ENCODE measurements around the gene MRPL24. TPM values are rescaled to one million over a fixed set of nuclear protein-coding genes. Genes with fewer than 3 reads are reported as not detected.

MRPL24 gene
- total RNA-seq, 4 donors from 2014 or later, result 54.9 to 121 (median 102) TPM

- Histone ChIP-seq H3K36me3 (peaks cover 3 to 15% of the 10 kb centered on the region in 2 donors), H3K27ac (no peak overlapping the region), H3K4me1 (no peaks in the 10 kb centered on the region), H3K27me3 (no peaks in the 10 kb centered on the region), H3K9me3 (no peaks in the 10 kb centered on the region), H3K4me3 (no peak overlapping the region)
- no peak for DNase-seq
- intact Hi-C loops (cut with DNase I; ENCODE audit: low total_unique reads) (no loop called here), in situ Hi-C loops (cut with MboI; ENCODE audit: low sequenced_read_pairs in 4 of 4) (loop anchor here in 2 of 4 donors (10.0 to 25.0 kb wide), 2 partner anchors 145 to 167 kb away; partner anchors contain the start of genes INSRR (in 1 of the 2) and NTRK1 (in 1 of the 2))
- no peak for ATAC-seq
- TF ChIP-seq POLR2A (IDR thresholded peaks at IDR 0.05), result no peak
- TF ChIP-seq, protein P1, sequence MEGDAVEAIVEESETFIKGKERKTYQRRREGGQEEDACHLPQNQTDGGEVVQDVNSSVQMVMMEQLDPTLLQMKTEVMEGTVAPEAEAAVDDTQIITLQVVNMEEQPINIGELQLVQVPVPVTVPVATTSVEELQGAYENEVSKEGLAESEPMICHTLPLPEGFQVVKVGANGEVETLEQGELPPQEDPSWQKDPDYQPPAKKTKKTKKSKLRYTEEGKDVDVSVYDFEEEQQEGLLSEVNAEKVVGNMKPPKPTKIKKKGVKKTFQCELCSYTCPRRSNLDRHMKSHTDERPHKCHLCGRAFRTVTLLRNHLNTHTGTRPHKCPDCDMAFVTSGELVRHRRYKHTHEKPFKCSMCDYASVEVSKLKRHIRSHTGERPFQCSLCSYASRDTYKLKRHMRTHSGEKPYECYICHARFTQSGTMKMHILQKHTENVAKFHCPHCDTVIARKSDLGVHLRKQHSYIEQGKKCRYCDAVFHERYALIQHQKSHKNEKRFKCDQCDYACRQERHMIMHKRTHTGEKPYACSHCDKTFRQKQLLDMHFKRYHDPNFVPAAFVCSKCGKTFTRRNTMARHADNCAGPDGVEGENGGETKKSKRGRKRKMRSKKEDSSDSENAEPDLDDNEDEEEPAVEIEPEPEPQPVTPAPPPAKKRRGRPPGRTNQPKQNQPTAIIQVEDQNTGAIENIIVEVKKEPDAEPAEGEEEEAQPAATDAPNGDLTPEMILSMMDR (IDR thresholded peaks at IDR 0.05 in 4 of 5, conservative IDR thresholded peaks at IDR 0.05 in 1 of 5), result no peak
These were observed 23.5 kb downstream of the MRPL24 start for GRCh38 chr1:156717351-156717750.

DNA sequence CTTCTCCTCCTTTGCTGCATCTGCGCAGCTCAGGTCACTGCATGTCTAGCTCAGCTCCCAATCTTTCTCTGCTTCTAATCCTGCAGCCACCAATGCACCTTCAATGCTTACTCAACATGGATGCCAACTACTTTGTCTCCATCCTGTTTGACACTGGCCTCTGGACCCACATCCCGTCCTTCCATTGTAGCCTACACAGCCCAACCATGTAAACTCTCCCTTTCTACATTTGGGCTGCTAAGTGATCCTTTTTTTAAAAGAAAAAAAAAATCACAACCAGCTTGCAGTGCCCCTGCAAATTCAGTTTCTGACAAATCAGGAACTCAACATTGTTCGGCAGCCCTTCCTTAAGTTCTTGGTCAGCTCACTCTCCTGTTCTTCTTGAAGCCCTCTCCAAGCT is 26.1 kb downstream of the MRPL24 start:
- TF ChIP-seq, protein P1 (IDR thresholded peaks at IDR 0.05 in 4 of 5, conservative IDR thresholded peaks at IDR 0.05 in 1 of 5), result no peak
- no peak for TF ChIP-seq POLR2A (IDR thresholded peaks at IDR 0.05)
- intact Hi-C loops (cut with DNase I; ENCODE audit: low total_unique reads), result no loop called here
- Histone ChIP-seq H3K4me3 (no peak overlapping the region), H3K27ac (no peak overlapping the region), H3K27me3 (no peaks in the 10 kb centered on the region), H3K36me3 (no peaks in the 10 kb centered on the region), H3K9me3 (no peaks in the 10 kb centered on the region), H3K4me1 (no peaks in the 10 kb centered on the region)
- DNase-seq (no peak), ATAC-seq (no peak)
- in situ Hi-C loops (cut with MboI; ENCODE audit: low sequenced_read_pairs in 4 of 4), result loop anchor here in 2 of 4 donors (10.0 to 25.0 kb wide), 2 partner anchors 147 to 170 kb away; partner anchors contain the start of genes INSRR (in 1 of the 2) and NTRK1 (in 1 of the 2)

DNA sequence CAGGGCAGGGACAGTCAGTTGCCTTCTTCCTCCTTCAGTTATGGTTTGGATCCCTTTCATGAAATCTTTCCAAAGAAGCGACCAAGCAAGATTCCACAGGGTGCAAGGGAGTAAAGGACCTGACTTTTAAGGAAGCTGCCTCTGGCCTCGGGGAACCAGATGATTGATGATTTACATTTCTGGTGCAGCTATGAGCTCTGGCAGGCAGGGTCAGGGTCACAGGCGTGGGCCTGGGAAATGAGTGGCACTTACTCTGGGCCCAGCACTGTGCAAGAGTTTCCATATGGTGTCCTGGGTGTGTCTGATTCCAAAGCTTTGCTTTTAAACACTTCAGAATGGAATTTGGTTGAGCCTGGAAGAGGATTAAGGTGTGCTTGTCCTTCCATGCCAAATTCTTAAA is 28.3 kb downstream of the MRPL24 start:
- TF ChIP-seq, protein P1 (IDR thresholded peaks at IDR 0.05 in 4 of 5, conservative IDR thresholded peaks at IDR 0.05 in 1 of 5), result no peak
- in situ Hi-C loops (cut with MboI; ENCODE audit: low sequenced_read_pairs in 4 of 4) (loop anchor here in 2 of 4 donors (10.0 to 25.0 kb wide), 2 partner anchors 150 to 172 kb away; partner anchors contain the start of genes INSRR (in 1 of the 2) and NTRK1 (in 1 of the 2)), intact Hi-C loops (cut with DNase I; ENCODE audit: low total_unique reads) (no loop called here)
- no peak for ATAC-seq
- Histone ChIP-seq H3K27me3 (no peaks in the 10 kb centered on the region), H3K9me3 (no peaks in the 10 kb centered on the region), H3K4me3 (no peak overlapping the region), H3K36me3 (no peaks in the 10 kb centered on the region), H3K4me1 (no peaks in the 10 kb centered on the region), H3K27ac (no peak overlapping the region)
- no peak for DNase-seq

- intact Hi-C loops (cut with DNase I; ENCODE audit: low total_unique reads), result no loop called here
- TF ChIP-seq, protein P1 (IDR thresholded peaks at IDR 0.05 in 4 of 5, conservative IDR thresholded peaks at IDR 0.05 in 1 of 5), result no peak
- no peak for TF ChIP-seq POLR2A (IDR thresholded peaks at IDR 0.05)
- H3K27ac ChIP-seq, result no peak overlapping the region
These were observed 29.7 kb downstream of the MRPL24 start for GRCh38 chr1:156711011-156711817.

More at GRCh38 chr1:156711011-156711817, 29.7 kb downstream of the MRPL24 start:
- DNase-seq, result no peak
- in situ Hi-C loops (cut with MboI; ENCODE audit: low sequenced_read_pairs in 4 of 4), result loop anchor here in 2 of 4 donors (10.0 to 25.0 kb wide), 2 partner anchors 151 to 174 kb away; partner anchors contain the start of genes INSRR (in 1 of the 2) and NTRK1 (in 1 of the 2)
- Histone ChIP-seq H3K4me1 (peaks cover 4 to 7% of the 10 kb centered on the region in 2 donors), H3K4me3 (no peak overlapping the region), H3K27me3 (peaks cover 0 to 4% (median 2%) of the 10 kb centered on the region in 3 donors), H3K9me3 (no peaks in the 10 kb centered on the region), H3K36me3 (no peaks in the 10 kb centered on the region)
- no peak for ATAC-seq

Data from gastrocnemius medialis (tissue), 4 donors.